Left ventricle myocardium inferior (tissue), 1 donor: Measurements from ENCODE around the gene YWHAQ. TPM values are rescaled to one million over a fixed set of nuclear protein-coding genes. Genes with fewer than 3 reads are reported as not detected.
"Not testable (repeated sequence)": the region's sequence is repeated elsewhere in the genome, so short reads cannot be mapped to it uniquely, and the experiment has no call there.

Experiments used
- DNase-seq: peaks from one replicate; pipeline ENCODE4 v3.0.0-alpha.2; 2020
- H3K27ac ChIP-seq: fragments of 200-600 bp; replicated peaks from 2 replicates; pipeline ENCODE4 v1.8.0; 2021
- H3K27me3 ChIP-seq: fragments of 200-600 bp; 2 replicates; pipeline ENCODE4 v1.8.0; 2021; ENCODE audit warnings: low read depth
- H3K36me3 ChIP-seq: fragments of 200-600 bp; 2 replicates; pipeline ENCODE4 v1.8.0; 2021
- H3K4me1 ChIP-seq: fragments of 200-600 bp; 2 replicates; pipeline ENCODE4 v1.8.0; 2021
- H3K4me3 ChIP-seq: fragments of 200-600 bp; 2 replicates; pipeline ENCODE4 v1.8.0; 2021; ENCODE audit warnings: mild to moderate bottlenecking, moderate library complexity
- H3K9me3 ChIP-seq: fragments of 200-600 bp; replicated peaks from 2 replicates; pipeline ENCODE4 v1.8.0; 2021
- CTCF ChIP-seq: fragments of 200-600 bp; IDR thresholded peaks from 2 replicates; pipeline ENCODE4 v1.8.0; 2021; ENCODE audit warnings: antibody characterized with exemption, mild to moderate bottlenecking, borderline replicate concordance
- intact Hi-C: fragments of 100-400 bp; cut with micrococcal nuclease; formaldehyde crosslinking; loops from one replicate; pipeline ENCODE4 v1.11.0; 2022
- total RNA-seq: library from RNA; stranded (reverse); fragmentation: NEBNext Ultra II Directional; extraction: Animal tissue kit (Norgen Biotek cat#: 25700); gene quantifications from one replicate; pipeline ENCODE4 v1.2.1, GENCODE V29; 2021
- donor health status: DM: no; HTN: yes; CAD: no; lungs with severe emphysema.

YWHAQ gene
- total RNA-seq, 1 donor from 2014 or later: 178 TPM

- intact Hi-C loops: no loop called here
- TF ChIP-seq CTCF: no peak
- Histone ChIP-seq H3K4me1 (peaks cover 39% of the 10 kb centered on the region), H3K9me3 (no peaks in the 10 kb centered on the region), H3K27ac (peak overlapping the region; percentile 27), H3K4me3 (no peak overlapping the region), H3K36me3 (no peaks in the 10 kb centered on the region), H3K27me3 (no peaks in the 10 kb centered on the region)
- DNase-seq: no peak
These were observed 71.8 kb downstream of the YWHAQ start for GRCh38 chr2:9558948-9559381.

DNA sequence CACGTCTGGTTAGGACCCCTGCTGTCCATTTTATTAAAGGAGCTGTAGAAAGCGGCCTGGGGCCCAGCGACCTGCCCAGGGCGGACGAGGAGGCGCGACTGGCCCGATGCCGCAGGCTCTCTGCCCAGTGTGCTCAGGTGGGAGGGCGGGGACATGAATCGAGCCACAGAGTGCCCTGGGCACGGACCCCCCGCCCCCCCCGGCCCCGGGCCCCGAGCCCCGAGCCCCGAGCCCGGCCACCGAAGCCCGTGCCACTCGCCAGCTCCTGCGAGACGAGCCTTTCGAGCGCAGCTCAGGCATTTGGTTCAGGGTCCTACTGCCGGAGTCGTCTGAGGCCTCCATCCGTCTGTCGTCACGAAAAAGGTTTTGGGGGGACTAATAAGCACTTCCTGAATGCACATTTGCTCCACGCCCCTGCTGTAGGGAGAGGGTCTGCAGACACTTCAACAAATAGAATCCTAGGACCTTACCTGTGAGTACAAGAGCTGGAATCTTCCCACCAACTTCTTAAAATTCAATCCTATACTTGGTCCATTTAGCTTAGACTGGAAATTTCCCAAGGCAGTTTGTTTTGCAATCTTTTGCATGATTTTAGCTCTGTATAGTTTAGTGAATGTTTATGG, 74.6 kb downstream of the YWHAQ start:
- peaks cover 66% of the 10 kb centered on the region for H3K4me1 ChIP-seq
- peak overlapping the region; percentile 80 for H3K4me3 ChIP-seq
- H3K27ac ChIP-seq: peak overlapping the region; percentile 99
- no peaks in the 10 kb centered on the region for H3K27me3 ChIP-seq
- no peak for TF ChIP-seq CTCF
- DNase-seq: no peak
- intact Hi-C loops: no loop called here
- H3K36me3 ChIP-seq: no peaks in the 10 kb centered on the region
- no peaks in the 10 kb centered on the region for H3K9me3 ChIP-seq

- TF ChIP-seq CTCF: peak; percentile 67
- H3K4me3 ChIP-seq: peak within 1 kb of the TSS; percentile 80
- peak; percentile 97 for DNase-seq
- no peaks in the 10 kb centered on the region for H3K36me3 ChIP-seq
- H3K27ac ChIP-seq: peak within 1 kb of the TSS; percentile 99
- intact Hi-C loops: no loop called here
- no peaks in the 10 kb centered on the region for H3K27me3 ChIP-seq
- no peaks in the 10 kb centered on the region for H3K9me3 ChIP-seq
- peaks cover 74% of the 10 kb centered on the region for H3K4me1 ChIP-seq
These were observed 75.3 kb downstream of the YWHAQ start, which contains the start of gene ADAM17 for GRCh38 chr2:9555297-9556120. Gene ADAM17 (minus strand): TSS chr2:9555830. CDS start chr2:9555605, 225 bp downstream.

- Histone ChIP-seq H3K4me1 (peaks cover 80% of the 10 kb centered on the region), H3K9me3 (no peaks in the 10 kb centered on the region), H3K4me3 (peak overlapping the region; percentile 80), H3K27me3 (no peaks in the 10 kb centered on the region), H3K36me3 (no peaks in the 10 kb centered on the region), H3K27ac (peak overlapping the region; percentile 99)
- no peak for DNase-seq
- TF ChIP-seq CTCF: no peak
- intact Hi-C loops: no loop called here
These were observed 75.9 kb downstream of the YWHAQ start for GRCh38 chr2:9554921-9555296.

DNA sequence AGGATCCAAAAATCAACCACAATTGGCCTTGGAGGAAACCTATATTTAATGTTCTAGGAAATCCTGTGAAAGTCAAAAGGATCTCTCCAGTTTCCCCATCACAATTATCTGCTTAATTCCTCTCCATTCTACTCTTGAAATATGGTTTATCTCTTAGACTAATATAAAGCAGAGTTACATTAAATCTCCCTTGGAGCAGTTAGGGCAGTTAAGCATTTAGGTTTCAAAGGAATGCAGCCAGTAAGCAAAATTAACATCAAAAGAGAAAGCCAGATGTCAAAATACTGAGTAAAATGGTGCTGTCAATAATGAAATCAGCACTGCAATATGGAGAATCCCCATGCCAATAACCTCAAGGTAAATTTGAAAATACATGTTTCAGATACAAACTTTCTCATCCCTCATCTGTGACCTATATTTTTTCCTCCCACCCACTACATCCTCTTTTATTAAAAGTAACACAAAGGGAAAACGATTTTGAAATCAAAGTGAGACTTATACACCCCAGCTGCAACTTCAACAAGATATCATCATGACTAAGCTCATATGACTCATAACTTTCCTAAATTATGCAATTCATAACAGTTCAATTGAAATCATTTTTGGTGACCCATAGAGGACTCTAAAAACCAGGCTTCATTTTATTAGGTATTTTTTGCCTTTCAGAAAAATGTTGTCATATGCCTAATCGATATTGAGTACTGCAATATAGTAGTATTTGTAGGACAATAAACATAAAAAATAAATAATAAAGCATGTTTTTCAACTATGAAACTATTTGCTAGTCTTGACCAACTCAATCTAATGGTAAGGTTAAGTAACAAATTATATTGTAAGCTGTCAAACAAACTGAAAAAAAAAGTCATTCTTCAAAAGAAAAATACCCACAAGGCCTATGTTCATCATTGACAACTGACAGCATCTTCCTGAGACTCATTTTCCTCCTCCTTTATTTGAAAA, 78.3 kb downstream of the YWHAQ start:
- H3K4me3 ChIP-seq: no peak overlapping the region
- DNase-seq: no peak
- no peaks in the 10 kb centered on the region for H3K27me3 ChIP-seq
- peak overlapping the region; percentile 52 for H3K27ac ChIP-seq
- H3K9me3 ChIP-seq: no peaks in the 10 kb centered on the region
- H3K4me1 ChIP-seq: peaks cover 97% of the 10 kb centered on the region
- no peaks in the 10 kb centered on the region for H3K36me3 ChIP-seq
- no peak for TF ChIP-seq CTCF
- intact Hi-C loops: no loop called here

- H3K36me3 ChIP-seq, H3K9me3 ChIP-seq, H3K4me3 ChIP-seq, H3K27me3 ChIP-seq, DNase-seq, intact Hi-C loops: not testable (repeated sequence)
- Histone ChIP-seq H3K27ac (peak overlapping the region; percentile 52), H3K4me1 (peaks cover 97% of the 10 kb centered on the region)
These were observed 79.9 kb downstream of the YWHAQ start for GRCh38 chr2:9550859-9551391.
